Fibroblast of skin of left quadriceps (primary cell): ENCODE results near the gene FAM135A.
A peak's percentile ranks its signal among the peaks of the same experiment; 100 is the strongest.
"Not testable (repeated sequence)": the region's sequence is repeated elsewhere in the genome, so short reads cannot be mapped to it uniquely, and the experiment has no call there.

ENCODE experiments used
- DNase-seq, 2 experiments: peaks; one replicate each; pipeline ENCODE4 v3.0.0-alpha.2; 2013; ENCODE audit warnings: low read depth in 2 of 2

FAM135A gene

DNA sequence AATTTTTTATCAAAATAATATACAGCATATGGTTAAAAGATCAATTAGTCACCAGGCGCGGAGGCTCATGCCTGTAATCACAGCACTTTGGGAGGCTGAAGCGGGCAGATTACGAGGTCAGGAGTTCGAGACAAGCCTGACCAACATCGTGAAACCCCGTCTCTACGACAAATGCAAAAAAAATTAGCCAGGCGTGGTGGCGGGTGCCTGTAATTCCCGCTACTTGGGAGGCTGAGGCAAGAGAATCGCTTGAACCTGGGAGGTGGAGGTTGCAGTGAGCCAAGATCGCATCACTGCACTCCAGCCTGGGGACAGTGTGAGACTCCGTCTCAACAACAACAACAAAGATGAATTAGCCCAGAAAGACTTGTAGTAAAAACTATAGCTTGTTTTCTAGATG lies 46.4 kb downstream of the FAM135A start:
- DNase-seq: not testable (repeated sequence)

DNA sequence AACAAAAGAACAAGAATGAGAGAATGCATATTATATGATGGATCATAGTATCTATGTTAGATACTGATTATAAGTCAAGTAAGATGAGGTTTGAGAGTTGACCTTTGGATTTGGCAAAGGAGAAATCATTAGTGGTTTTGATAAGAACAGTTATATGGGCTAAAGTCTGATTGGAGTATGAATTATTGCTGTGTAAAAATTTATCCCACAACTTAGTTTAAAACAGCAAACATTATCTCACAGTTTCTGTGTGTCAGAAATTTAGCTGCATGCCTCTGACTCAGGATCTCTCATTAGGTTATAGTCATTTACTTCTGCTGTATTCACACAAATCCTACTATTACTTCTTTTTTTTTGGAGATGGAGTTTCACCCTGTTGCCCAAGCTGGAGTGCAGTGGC lies 56.7 kb downstream of the FAM135A start:
- DNase-seq: no peak

DNA sequence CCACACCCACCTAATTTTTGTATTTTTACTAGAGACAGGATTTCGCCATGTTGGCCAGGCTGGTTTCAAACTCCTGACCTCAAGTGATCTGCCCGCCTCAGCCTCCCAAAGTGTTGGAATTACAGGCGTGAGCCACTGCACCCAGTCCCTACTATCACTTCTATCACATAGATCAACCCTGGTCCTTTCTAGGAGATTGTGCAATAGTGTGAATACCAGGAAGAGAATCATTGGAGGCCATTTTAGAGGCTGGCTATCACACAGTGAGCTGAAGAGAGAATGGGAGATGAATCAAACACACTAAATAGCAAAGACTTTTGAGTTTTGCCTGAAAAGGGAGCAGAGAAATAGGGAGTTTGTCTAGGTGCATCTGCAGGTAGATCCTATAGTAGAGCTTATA lies 57.2 kb downstream of the FAM135A start:
- DNase-seq: not testable (repeated sequence)

DNA sequence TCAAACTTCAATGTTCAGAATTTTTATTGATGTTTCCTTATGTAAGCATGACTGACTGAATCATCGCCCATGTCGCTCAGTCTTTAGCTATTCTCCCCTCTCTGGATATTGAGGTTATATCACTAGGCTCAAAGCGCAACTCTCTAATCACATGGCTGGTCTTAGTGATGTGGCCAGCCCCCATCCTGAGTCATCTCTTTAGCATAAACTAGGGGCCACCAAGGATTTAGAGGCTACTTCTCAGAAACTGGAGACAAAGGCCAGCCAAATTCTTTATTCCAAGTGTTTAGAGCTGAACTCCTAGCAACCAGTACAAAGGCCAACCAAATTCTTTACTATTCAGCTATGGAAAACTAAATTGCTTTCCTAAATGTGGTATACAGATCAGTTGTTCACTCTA lies 61.4 kb downstream of the FAM135A start:
- DNase-seq: no peak

DNA sequence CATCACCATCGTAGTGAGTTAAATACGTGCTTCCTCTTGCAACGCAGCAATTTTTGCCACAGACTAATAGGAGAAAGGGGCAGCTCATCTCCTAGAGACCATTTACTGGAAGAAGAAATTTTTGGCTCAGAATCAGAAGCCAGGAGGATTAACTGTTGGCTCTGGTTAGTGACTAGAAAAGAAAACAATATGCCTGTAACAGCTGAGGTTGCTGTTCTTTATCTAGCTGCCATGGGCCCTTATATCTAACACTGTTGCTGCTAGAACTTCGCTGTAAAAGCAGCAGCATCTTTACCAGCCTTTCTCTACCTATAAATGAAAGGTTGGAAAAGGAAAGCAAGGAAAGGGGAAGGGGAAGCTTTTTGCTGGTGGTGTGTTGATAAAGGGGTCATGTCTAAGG lies 65.9 kb downstream of the FAM135A start:
- DNase-seq: peak; percentile 8 to 14

DNA sequence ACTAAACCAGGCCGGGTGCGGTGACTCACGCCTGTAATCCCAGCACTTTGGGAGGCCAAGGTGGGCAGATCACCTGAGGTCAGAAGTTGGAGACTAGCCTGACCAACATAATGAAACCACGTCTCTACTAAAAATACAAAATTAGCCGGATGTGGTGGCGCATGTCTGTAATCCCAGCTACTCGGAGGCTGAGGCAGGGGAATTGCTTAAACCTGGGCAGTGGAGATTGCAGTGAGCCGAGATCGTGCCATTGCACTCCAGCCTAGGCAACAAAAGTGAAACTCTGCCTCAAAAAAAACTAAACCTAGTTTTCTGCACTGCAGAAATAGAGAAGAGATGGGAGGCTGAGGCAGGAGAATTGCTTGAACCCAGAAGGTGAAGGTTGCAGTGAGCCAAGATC lies 73.3 kb downstream of the FAM135A start:
- DNase-seq: not testable (repeated sequence)

DNA sequence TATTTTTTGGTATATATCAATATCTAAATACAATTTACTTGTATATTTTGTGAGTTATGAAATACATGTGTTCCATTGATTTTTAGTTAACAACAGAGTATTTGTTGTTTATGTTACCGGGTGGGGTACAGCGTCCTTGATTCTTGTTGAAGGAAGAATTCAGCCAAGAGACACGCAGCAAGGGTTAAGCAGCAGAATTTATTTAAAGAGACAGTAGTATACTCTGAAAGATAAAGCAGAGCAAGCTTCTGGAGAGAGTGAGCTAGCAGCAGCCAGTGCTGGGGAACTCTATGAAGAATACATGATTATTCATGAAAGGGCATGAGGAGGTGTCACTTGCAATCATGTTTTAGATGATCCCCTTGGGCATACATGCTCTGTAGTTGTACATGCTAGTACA lies 76.1 kb downstream of the FAM135A start:
- no peak for DNase-seq

DNA sequence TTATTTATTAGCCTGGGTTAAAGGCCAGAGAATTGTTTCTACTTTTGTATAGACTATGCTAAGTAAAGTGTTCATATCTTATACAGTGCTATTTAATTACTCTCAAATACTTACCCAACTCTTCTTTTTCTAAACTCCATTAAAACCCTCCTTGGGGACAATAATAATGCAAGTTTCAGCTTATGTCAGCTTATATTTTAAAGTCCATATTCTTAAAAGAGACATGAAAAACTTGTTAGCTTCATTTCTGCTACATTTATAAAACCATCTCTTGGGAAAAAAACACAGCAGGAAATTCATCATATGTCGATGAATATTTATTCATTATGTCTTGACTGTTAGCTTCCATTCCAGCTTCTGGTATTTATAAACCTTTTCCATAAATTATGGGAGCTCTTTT lies 81.5 kb downstream of the FAM135A start:
- DNase-seq: no peak

DNA sequence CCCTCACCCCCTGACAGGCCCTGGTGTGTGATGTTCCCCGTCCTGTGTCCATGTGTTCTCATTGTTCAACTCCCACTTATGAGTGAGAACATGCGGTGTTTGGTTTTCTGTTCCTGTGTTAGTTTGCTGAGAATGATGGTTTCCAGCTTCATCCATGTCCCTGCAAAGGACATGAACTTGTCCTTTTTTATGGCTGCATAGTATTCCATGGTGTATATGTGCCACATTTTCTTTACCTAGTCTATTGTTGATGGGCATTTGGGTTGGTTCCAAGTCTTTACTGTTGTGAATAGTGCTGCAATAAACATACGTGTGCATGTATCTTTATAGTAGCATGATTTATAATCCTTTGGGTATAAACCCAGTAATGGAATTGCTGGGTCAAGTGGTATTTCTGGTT lies 82.5 kb downstream of the FAM135A start:
- DNase-seq: not testable (repeated sequence)

DNA sequence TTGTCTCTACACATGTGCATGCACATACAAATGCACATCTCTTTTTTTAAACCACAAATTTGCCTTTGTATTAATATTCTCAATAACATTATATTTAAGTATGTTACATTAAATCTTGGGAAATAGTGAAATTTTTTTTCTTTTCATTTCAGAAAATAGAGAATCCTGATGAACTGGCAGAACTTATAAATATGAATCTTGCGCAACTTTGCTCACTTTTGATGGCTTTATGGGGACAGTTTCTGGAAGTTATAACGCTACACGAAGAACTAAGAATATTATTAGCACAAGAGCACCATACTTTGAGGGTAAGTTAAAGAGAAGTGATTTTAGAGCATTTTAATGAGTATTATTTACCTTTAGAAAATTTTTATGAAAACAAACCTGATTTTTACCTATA lies 89.2 kb downstream of the FAM135A start:
- DNase-seq: no peak

DNA sequence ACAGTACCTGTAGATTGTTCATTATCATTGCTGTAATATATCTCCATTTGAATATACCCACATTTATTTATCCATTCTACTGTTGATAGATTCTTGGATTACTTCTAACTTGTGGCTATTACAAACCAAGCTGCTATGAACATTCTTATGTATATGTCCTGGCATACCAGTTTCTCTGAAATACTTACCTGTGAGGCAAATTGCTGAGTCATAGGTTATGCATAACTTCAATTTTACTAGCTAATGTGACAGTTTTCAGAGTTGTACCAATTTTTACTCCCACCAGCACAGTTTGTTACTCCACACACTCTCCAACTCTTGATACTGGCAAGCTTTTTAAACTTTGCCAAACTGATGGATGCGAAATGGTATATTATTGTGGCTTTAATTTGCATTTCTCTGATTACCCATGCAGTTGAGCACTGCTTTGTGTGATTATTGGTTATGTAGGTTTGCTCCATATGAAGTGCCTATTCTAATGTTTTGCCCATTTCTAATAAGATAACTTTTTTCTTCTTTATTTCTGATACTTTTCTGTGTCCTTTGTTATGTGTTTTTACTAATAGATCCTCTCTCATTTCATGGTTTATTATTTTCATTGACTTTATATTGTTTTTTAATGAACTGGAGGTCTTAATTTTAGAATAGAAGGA lies 90.6 kb downstream of the FAM135A start:
- no peak for DNase-seq

DNA sequence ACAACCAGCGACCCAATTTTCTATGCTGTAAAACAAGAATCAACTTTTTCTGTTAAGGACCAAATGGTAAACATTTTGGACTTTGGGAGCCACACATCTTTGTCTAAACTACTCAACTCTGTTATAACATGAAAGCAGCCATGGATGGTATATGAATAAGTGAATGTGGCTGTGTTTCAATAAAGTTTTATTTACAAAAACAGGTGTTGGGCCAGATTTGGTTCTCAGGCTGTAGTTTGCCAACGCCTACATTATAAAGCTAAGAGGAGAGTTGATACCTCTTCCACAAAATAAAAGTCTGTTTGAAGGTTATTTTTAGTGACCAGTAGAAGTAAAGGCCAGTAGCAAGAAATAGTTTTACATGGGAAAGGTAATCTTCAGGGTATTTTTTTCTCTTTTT lies 93.0 kb downstream of the FAM135A start:
- DNase-seq: no peak

DNA sequence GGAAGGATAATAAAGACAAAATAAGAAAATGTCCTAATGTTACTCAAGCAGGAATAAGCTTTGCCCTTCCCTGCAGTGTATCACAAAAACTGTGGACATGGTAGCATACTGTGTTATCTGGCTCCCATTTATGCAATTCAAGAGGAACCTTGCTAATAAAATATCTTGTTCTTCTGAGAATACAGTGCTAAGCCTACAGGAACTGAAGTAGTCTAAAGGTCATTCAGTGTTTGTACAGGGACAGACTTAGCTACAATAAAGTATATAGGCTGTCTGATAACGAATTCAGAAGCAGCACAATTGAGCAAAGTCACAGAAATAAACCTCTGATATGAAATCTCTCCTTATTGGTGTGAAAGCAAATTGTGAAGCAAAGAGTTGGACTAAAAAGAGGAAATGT lies 93.9 kb downstream of the FAM135A start:
- no peak for DNase-seq

DNA sequence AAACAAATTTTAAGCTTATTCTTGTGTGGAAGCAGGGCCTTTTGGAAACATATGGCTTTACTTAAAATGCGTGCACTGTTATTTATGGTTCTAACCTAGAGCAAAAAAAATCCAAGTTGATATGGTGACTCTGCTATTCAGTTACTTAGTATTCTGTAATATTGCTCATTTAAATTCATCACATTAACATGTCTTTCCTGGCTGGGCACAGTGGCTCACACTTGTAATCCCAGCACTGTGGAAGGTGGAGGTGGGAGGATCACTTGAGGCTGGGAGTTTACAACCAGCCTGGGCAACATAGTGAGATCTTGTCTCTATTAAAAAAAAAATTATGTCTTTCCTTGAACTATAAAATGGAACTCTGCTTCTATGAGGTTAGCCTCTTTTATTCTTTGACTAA lies 95.6 kb downstream of the FAM135A start:
- DNase-seq: no peak

DNA sequence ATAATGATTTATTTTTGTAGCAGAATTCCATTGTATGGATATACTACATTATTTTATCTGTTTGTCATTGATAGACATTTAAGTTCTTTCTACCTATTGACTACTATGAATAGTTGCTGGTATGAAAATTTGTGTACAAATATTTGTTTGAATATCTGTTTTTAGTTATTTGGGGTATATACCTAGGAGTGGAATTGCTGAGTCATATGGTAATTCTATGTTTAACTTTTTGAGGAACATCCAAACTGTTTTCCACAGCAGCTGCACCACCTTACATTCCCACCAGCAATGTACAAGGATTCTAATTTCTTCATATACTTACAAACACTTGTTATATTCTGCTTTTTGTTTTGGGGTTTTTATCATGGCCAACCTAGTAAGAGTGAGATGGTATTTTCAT lies 97.3 kb downstream of the FAM135A start:
- DNase-seq: no peak

DNA sequence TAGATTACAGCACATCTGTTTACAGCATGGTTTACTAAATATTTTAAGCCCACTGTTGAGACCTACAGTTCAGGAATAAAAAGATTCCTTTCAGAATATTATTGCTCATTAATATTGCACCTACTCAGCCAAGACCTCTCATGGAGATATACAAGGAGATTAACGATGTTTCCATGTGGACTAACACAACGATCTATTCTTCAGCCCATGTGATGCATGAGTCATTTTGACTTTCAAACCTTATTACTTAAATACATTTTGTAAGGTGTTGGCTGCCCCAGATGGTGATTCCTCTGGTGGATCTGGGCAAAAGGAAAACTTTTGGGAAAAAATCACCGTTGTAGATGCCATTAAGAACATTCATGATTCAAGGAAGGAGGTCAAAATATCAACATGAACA lies 105.4 kb downstream of the FAM135A start:
- no peak for DNase-seq

DNA sequence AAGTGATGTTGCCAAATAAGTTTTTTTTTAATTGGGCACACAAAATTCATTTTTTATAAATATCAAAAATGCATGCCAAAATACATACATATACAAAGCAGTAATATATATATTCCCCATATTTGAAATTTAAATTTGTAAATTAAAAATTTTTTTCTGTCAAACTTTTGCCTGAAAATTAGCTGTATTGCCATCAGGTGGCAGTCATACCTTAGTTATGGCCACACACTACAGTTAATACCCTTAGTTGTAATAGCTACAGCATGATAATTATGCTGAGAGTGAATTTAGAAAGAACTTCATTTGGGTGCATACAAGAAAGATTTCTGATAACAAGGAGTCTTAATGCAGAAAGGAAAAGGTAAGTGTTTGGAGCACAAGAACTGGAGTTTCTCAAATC lies 107.3 kb downstream of the FAM135A start:
- no peak for DNase-seq

DNA sequence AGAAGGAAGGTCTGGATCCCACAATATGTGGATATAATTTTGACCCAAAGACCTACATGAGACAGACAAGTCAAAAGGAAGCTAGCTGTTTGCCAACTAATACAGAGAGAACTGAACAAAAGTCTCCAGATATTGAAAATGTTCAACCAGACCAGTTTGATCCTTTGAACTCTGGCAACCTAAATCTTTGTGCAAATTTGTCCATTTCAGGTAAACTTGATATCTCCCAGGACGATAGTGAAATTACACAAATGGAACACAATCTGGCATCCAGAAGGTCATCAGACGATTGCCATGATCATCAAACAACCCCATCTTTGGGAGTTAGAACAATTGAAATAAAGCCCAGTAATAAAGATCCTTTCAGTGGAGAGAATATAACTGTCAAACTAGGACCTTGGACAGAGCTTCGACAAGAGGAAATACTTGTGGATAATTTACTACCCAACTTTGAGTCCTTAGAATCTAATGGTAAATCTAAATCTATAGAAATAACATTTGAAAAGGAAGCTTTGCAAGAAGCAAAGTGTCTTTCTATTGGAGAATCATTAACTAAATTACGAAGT lies 111.5 kb downstream of the FAM135A start:
- no peak for DNase-seq

DNA sequence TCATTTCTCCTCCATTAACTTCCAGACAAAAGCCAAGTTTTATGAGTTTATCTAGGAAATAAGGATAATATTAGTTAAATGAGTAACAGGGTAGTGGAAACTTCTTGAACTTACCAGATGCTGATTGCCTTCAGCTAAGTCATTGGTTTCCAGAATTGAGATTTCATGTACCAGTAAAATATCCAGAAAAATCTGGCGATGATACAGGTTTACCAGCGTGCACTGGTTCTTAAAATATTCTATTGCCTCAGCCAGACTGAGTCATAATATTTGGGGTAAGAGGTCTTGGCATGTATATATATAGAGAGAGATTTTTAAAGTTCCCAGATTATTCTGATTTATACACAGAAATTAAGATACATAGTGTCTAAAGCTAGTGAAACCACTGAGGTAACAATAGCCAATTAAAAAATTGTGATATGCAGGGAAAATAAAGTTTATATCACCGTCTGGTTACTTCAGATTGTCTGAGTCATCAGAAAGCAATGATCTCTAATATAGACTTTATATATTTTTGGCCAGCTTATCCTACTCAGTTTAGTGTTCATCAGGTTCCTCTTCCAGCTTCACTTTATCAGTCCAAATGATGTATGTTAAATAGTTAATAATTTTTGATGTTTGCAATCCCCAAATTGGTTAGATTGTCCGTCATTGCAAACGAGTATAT lies 113.9 kb downstream of the FAM135A start:
- DNase-seq: peak; percentile 12 to 17

DNA sequence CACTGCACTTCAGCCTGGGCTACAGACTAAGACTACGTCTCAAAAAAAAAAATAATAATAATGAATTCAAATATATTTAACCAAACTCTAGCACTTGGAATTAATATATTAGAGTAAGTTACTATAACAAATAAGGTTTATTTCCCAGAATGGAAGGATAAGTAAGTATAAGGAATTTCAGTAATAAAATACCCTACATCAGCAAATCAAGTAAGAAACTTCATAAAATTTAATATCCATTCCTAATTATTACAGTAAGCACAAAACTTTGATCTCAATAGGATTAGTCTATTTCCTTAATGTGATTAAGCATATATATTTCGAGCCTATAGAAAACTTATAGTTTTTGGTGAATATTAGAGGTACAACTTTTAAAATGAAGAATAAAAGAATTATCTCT lies 116.7 kb downstream of the FAM135A start:
- no peak for DNase-seq

DNA sequence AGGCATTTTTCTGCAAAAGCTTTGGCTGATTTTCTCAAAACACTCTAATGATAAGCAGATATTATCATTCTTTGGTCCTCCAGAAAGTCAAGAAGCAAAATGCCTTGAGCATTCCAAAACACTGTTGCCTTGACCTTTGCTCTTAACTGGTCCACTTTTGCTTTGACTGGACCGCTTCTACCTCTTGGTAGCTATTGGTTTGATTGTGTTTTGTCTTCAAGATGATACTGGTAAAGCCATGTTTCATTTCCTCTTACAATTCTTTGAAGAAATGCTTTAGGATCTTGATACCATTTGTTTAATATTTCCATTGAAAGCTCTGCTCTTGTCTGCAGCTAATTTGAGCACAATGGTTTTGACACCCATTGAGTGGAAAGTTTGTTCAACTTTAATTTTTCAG lies 117.8 kb downstream of the FAM135A start:
- DNase-seq: no peak

DNA sequence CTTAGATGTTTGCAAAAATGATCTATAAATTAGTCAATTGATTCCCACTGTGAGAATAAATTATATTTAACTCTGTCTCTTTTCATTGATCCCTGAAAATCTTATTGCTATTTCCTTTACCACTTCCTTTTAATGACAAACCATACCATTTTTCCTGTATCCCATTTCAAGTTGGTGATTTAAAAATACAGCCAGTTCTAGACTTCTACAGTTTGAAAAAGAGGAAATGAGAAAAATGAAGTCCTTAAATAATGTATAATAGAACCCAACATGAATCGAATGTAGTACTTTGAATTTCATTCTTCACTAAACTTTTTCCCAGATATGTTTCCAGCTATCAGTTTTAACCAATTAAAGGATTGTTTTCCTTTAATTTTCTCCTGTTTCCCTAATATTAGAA lies 124.0 kb downstream of the FAM135A start:
- no peak for DNase-seq

DNA sequence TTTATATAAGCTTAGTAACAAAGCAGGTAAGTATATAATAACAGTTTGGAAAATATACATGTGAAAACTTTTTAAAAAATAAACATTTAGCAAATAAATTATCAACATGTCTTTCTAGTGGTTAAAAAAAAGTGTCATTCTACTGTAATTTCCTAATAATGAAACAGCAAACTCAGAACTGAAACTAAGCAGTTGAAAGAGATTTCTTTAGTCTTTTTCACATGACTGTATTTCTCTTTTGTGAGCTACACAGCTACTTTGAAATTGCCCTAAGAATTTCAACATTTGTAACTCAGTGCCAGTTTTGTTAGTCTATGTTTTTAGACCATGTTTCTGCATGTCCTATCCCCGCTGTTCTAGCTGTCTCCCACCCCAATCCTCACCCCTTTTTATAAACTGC lies 125.1 kb downstream of the FAM135A start:
- DNase-seq: no peak

DNA sequence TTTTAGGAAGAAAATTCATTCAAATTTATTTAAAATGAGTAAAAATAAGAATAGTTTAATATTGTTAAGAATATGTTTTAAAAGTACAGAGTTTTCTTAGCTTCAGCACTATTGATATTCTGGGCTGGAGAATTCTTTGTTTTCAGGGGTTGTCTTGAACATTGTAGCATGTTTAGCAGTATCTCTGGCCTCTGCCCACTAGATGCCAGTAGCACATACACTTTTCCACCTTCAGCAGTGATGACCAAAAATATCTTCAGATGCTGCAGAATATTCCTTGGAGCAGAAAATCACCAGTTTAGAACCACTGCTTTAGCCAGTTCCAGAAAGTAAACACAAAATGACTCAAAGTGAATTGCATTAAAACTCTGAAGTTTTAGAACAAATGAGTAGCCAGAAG lies 134.0 kb downstream of the FAM135A start:
- no peak for DNase-seq
